H1 (cell line): ENCODE results near the gene CPA3. TPM values are rescaled to one million over a fixed set of nuclear protein-coding genes. Genes with fewer than 3 reads are reported as not detected.

ENCODE experiments used
- CTCF ChIA-PET: fragments of 300-600 bp; sonication (Branson Sonifier 250); formaldehyde crosslinking; loops from one replicate; lab custom pipeline; 2021; ENCODE audit not compliant: partially characterized antibody; lab: Charles Lee
- POLR2A ChIA-PET: fragments of 300-600 bp; sonication (Branson Sonifier 250); formaldehyde crosslinking; loops from one replicate; lab custom pipeline; 2021; ENCODE audit warnings: inconsistent platforms; ENCODE audit not compliant: partially characterized antibody; lab: Charles Lee
- DNase-seq, 2 experiments: peaks; one replicate each; pipeline versions ENCODE4 v3.0.0 to v3.0.0-alpha.2; 2010 to 2022; ENCODE audit warnings: low spot score in 2 of 2, low read depth in 1 of 2, mixed read lengths in 1 of 2
- FAIRE-seq: peaks from 2 replicates; lab custom pipeline; 2011; peaks lifted over from hg19 to GRCh38; lab: Jason Lieb, UNC
- H2AFZ ChIP-seq: 2 replicates; pipeline ENCODE4 v1.8.1; 2012; ENCODE audit warnings: low read length, inconsistent platforms
- H2AK5ac ChIP-seq: 2 replicates; pipeline ENCODE4 v1.6.1; 2013; ENCODE audit warnings: low read depth, low read length
- H2BK120ac ChIP-seq: replicated peaks from 2 replicates; pipeline ENCODE3; 2013; ENCODE audit warnings: low read depth, low read length, inconsistent platforms
- H2BK12ac ChIP-seq: 2 replicates; pipeline ENCODE4 v1.6.1; 2013; ENCODE audit warnings: low read depth, low read length
- H2BK15ac ChIP-seq: 2 replicates; pipeline ENCODE4 v1.6.1; 2013; ENCODE audit warnings: low read length
- H2BK20ac ChIP-seq: 2 replicates; pipeline ENCODE4 v1.6.1; 2013; ENCODE audit warnings: low read length
- H2BK5ac ChIP-seq: 2 replicates; pipeline ENCODE4 v1.6.1; 2013; ENCODE audit warnings: low read depth, low read length
- H3K14ac ChIP-seq: 2 replicates; pipeline ENCODE4 v1.6.1; 2013; ENCODE audit warnings: inconsistent platforms; ENCODE audit not compliant: insufficient read length
- H3K18ac ChIP-seq: 2 replicates; pipeline ENCODE4 v1.6.1; 2013; ENCODE audit warnings: low read length; ENCODE audit errors: extremely low read depth
- H3K23ac ChIP-seq: 2 replicates; pipeline ENCODE4 v1.6.1; 2013; ENCODE audit warnings: inconsistent platforms; ENCODE audit not compliant: insufficient read length
- H3K23me2 ChIP-seq: 2 replicates; pipeline ENCODE4 v1.6.1; 2013; ENCODE audit warnings: low read depth, low read length
- H3K27ac ChIP-seq: 2 replicates; pipeline ENCODE4 v1.6.1; 2011; ENCODE audit warnings: low read depth, low read length, inconsistent platforms
- H3K27me3 ChIP-seq, 4 experiments: replicated peaks in 1 of 4; 1 replicate in 1 of 4; 2 replicates in 3 of 4; pipeline versions ENCODE4 v1.6.1 to v1.8.1; 2011 to 2013; ENCODE audit warnings: low read length in 3 of 4, mild to moderate bottlenecking in 3 of 4, inconsistent platforms in 2 of 4, mixed read lengths in 2 of 4, moderate library complexity in 1 of 4; ENCODE audit not compliant: control insufficient read depth in 3 of 4, insufficient read depth in 3 of 4; ENCODE audit errors: extremely low read depth in 1 of 4
- H3K36me3 ChIP-seq, 4 experiments: 2 replicates each; pipeline versions ENCODE4 v1.6.1 to v1.8.1; 2011 to 2013; ENCODE audit warnings: mild to moderate bottlenecking in 4 of 4, low read length in 3 of 4, moderate library complexity in 2 of 4, control low read depth in 1 of 4, inconsistent platforms in 1 of 4; ENCODE audit not compliant: insufficient read depth in 4 of 4, control insufficient read depth in 2 of 4
- H3K4ac ChIP-seq: replicated peaks from 2 replicates; pipeline ENCODE3; 2013; ENCODE audit warnings: low read length, low read depth, mixed read lengths, inconsistent platforms; ENCODE audit not compliant: insufficient read length
- H3K4me1 ChIP-seq, 4 experiments: replicated peaks in 1 of 4; 1 replicate in 1 of 4; 2 replicates in 3 of 4; pipeline versions ENCODE4 v1.6.1 to v1.8.1; 2011 to 2013; ENCODE audit warnings: low read length in 3 of 4, inconsistent platforms in 2 of 4, mixed read lengths in 1 of 4; ENCODE audit not compliant: insufficient read depth in 4 of 4, control insufficient read depth in 3 of 4
- H3K4me2 ChIP-seq, 2 experiments: 2 replicates each; pipeline versions ENCODE4 v1.6.1 to v1.8.1; 2011 to 2013; ENCODE audit warnings: low read depth in 2 of 2, low read length in 2 of 2, control low read depth in 1 of 2, inconsistent platforms in 1 of 2, mild to moderate bottlenecking in 1 of 2; ENCODE audit not compliant: insufficient read depth in 1 of 2
- H3K4me3 ChIP-seq, 4 experiments: fragments of 200-600, 300-600 bp in 1 of 4; sonication (generic), shearing (Covaris generic), sonication (Bioruptor Twin) in 1 of 4; 2 replicates each; pipeline versions ENCODE4 v1.5.1 to v1.8.1; 2011 to 2016; ENCODE audit warnings: low read length in 4 of 4, low read depth in 3 of 4, control low read depth in 2 of 4, inconsistent platforms in 2 of 4, mild to moderate bottlenecking in 2 of 4, mixed read lengths in 1 of 4, moderate library complexity in 1 of 4; ENCODE audit not compliant: insufficient read depth in 2 of 4; ENCODE audit errors: extremely low read depth in 1 of 4
- H3K56ac ChIP-seq: replicated peaks from 2 replicates; pipeline ENCODE3; 2013; ENCODE audit warnings: low read depth, mild to moderate bottlenecking, mixed read lengths, low read length, inconsistent platforms; ENCODE audit not compliant: insufficient read length
- H3K79me1 ChIP-seq: 2 replicates; pipeline ENCODE4 v1.6.1; 2013; ENCODE audit warnings: low read depth, low read length, control low read depth
- H3K79me2 ChIP-seq, 2 experiments: 2 replicates each; pipeline versions ENCODE4 v1.6.1 to v1.8.1; 2012 to 2013; ENCODE audit warnings: low read length in 2 of 2, mild to moderate bottlenecking in 2 of 2, inconsistent platforms in 1 of 2; ENCODE audit not compliant: insufficient read depth in 2 of 2, control insufficient read depth in 1 of 2
- H3K9ac ChIP-seq, 4 experiments: replicated peaks in 1 of 4; 1 replicate in 1 of 4; 2 replicates in 3 of 4; pipeline versions ENCODE4 v1.6.1 to v1.8.1; 2011 to 2013; ENCODE audit warnings: low read depth in 3 of 4, low read length in 3 of 4, control low read depth in 2 of 4, mild to moderate bottlenecking in 2 of 4, moderate library complexity in 2 of 4, inconsistent platforms in 1 of 4; ENCODE audit errors: extremely low read depth in 1 of 4
- H3K9me3 ChIP-seq, 2 experiments: 2 replicates each; pipeline versions ENCODE4 v1.6.1 to v1.8.1; 2012 to 2013; ENCODE audit warnings: mild to moderate bottlenecking in 2 of 2, moderate library complexity in 2 of 2, control low read depth in 1 of 2, inconsistent platforms in 1 of 2, low read depth in 1 of 2, low read length in 1 of 2, mixed read lengths in 1 of 2; ENCODE audit not compliant: insufficient read depth in 2 of 2
- H4K20me1 ChIP-seq, 2 experiments: replicated peaks in 1 of 2; 2 replicates each; pipeline versions ENCODE3 to v1.8.1; 2011 to 2013; ENCODE audit warnings: inconsistent platforms in 2 of 2, low read length in 2 of 2, mild to moderate bottlenecking in 1 of 2; ENCODE audit not compliant: insufficient read depth in 2 of 2, control insufficient read depth in 1 of 2
- H4K5ac ChIP-seq: 2 replicates; pipeline ENCODE4 v1.6.1; 2013; ENCODE audit warnings: low read length, low read depth, mixed read lengths, inconsistent platforms; ENCODE audit not compliant: insufficient read length
- H4K8ac ChIP-seq: 2 replicates; pipeline ENCODE4 v1.8.0; 2013; ENCODE audit warnings: mild to moderate bottlenecking, moderate library complexity, low read length, inconsistent platforms; ENCODE audit not compliant: insufficient read depth; ENCODE audit errors: extremely low read depth
- H4K91ac ChIP-seq: replicated peaks from 2 replicates; pipeline ENCODE3; 2013; ENCODE audit warnings: low read length, mixed read lengths, inconsistent platforms; ENCODE audit not compliant: insufficient read length
- ASH2L ChIP-seq: fragments of 200-600, 300-600 bp; sonication (generic); IDR thresholded peaks from one replicate; pipeline ENCODE4 v1.7.1; 2017; ENCODE audit warnings: low read length
- ATF2 ChIP-seq: IDR thresholded peaks from 2 replicates; pipeline ENCODE4 v1.6.1; 2012; ENCODE audit warnings: low read length, inconsistent platforms
- CBX5 ChIP-seq: fragments of 300-800, 300-1000 bp; sonication (generic); IDR thresholded peaks from 2 replicates; pipeline ENCODE4 v1.7.1; 2016; ENCODE audit warnings: antibody characterized with exemption, low read length, low read depth
- CBX8 ChIP-seq: fragments of 300-800, 300-1000 bp; sonication (generic); IDR thresholded peaks from 2 replicates; pipeline ENCODE4 v1.7.1; 2016; ENCODE audit warnings: low read depth, low read length, borderline replicate concordance
- CTCF ChIP-seq, 3 experiments: IDR thresholded peaks; 1 replicate in 2 of 3; 2 replicates in 1 of 3; pipeline versions ENCODE4 v1.5.1 to v1.6.1; 2011; ENCODE audit warnings: low read length in 3 of 3, mild to moderate bottlenecking in 3 of 3, inconsistent platforms in 2 of 3, low read depth in 1 of 3, moderate library complexity in 1 of 3; ENCODE audit not compliant: insufficient read depth in 1 of 3; ENCODE audit errors: control extremely low read depth in 1 of 3
- RAD21 ChIP-seq, 2 experiments: IDR thresholded peaks in 1 of 2; conservative IDR thresholded peaks in 1 of 2; 2 replicates each; pipeline ENCODE4 v1.6.1; 2011; ENCODE audit warnings: low read depth in 2 of 2, low read length in 2 of 2, improper control_type of control experiment in 1 of 2, inconsistent platforms in 1 of 2, mild to moderate bottlenecking in 1 of 2, moderate library complexity in 1 of 2
- WGBS, 2 experiments: shearing (Covaris generic) in 1 of 2; methylation state at CpG; one replicate each; pipeline versions ENCODE4 v1.1.6 to v1.1.7; 2013 to 2015; ENCODE audit warnings: low lambda C conversion rate in 2 of 2, mixed read lengths in 2 of 2, inconsistent platforms in 1 of 2, low coverage in 1 of 2, missing lambda C conversion rate in 1 of 2; ENCODE audit not compliant: insufficient replicate concordance in 2 of 2, insufficient coverage in 1 of 2, insufficient read length in 1 of 2; ENCODE audit errors: extremely low coverage in 1 of 2, missing lambda C conversion rate in 1 of 2; 5-methylcytosine and 5-hydroxymethylcytosine counted together
- polyA plus RNA-seq, 7 experiments: library from polyadenylated mRNA; depleted of rRNA in 3 of 7; stranded (reverse) in 5 of 7; unstranded in 2 of 7; fragments of >200 nt in 5 of 7; fragments of 200-250 nt in 2 of 7; gene quantifications; 1 replicate in 5 of 7; 2 replicates in 1 of 7; 4 replicates in 1 of 7; pipeline versions ENCODE4 v1.2.1 to v1.2.3, GENCODE V29; 2011 to 2013; ENCODE audit warnings: missing spikeins in 2 of 7, mixed read lengths in 2 of 7
- total RNA-seq: library from RNA; stranded (reverse); fragmentation: NEBNext Ultra II Directional; extraction: Animal tissue kit (Norgen Biotek cat#: 25700); gene quantifications from 2 replicates; pipeline ENCODE4 v1.2.1, GENCODE V29; 2021

Gene CPA3
- total and polyA plus RNA-seq, 2 of the 8 experiments (the other 6 are each of a cell fraction or from before 2014, with no cell fraction given) = not detected

GRCh38 chr3:148861277-148861869 is 3.7 kb upstream of the CPA3 start:
- no peak overlapping the region for H4K5ac ChIP-seq
- H2AK5ac ChIP-seq = no peak overlapping the region
- no peaks in the 10 kb centered on the region for H4K20me1 ChIP-seq
- no peaks in the 10 kb centered on the region for H3K27me3 ChIP-seq
- no peak overlapping the region for H2BK15ac ChIP-seq
- H3K23me2 ChIP-seq = no peaks in the 10 kb centered on the region
- no peak overlapping the region for H3K56ac ChIP-seq
- no peak overlapping the region for H3K23ac ChIP-seq
- no peaks in the 10 kb centered on the region for H3K79me1 ChIP-seq
- no peaks in the 10 kb centered on the region for H3K9me3 ChIP-seq
- no peak overlapping the region for H3K4me3 ChIP-seq
- no peak overlapping the region for H2BK20ac ChIP-seq
- no peak overlapping the region for H3K9ac ChIP-seq
- H2BK120ac ChIP-seq = no peak overlapping the region
- H2BK12ac ChIP-seq = no peak overlapping the region
- DNase-seq (no peak), FAIRE-seq (peak; percentile 24)
- H3K4me1 ChIP-seq = no peaks in the 10 kb centered on the region
- no peak overlapping the region for H4K8ac ChIP-seq
- TF ChIP-seq ASH2L (no peak), CBX5 (no peak), RAD21 (IDR thresholded peaks at IDR 0.05 in 1 of 2, conservative IDR thresholded peaks at IDR 0.05 in 1 of 2; ENCODE audit: low read depth in 2 of 2, low read length in 2 of 2) (peak; percentile 71 to 72), CTCF (IDR thresholded peaks at IDR 0.05; ENCODE audit: control extremely low read depth in 1 of 3, insufficient read depth in 1 of 3, low read depth in 1 of 3, low read length in 3 of 3) (peak in 2 of 3 experiments; percentile 22 to 67; a peak in 2 of 4 replicates), CBX8 (no peak), ATF2 (no peak)
- no peaks in the 10 kb centered on the region for H3K36me3 ChIP-seq
- H3K14ac ChIP-seq = no peak overlapping the region
- H3K79me2 ChIP-seq = no peaks in the 10 kb centered on the region
- no peak overlapping the region for H2AFZ ChIP-seq
- H2BK5ac ChIP-seq = no peak overlapping the region
- POLR2A ChIA-PET = no interaction called here
- no peak overlapping the region for H3K4ac ChIP-seq
- H3K18ac ChIP-seq = no peak overlapping the region
- H3K4me2 ChIP-seq = no peak overlapping the region
- 64% methylated on average over 1 of the region's 1 CpG; no CpG with 5 or more reads in 1 of the 2 experiments for WGBS, 2 experiments
- H4K91ac ChIP-seq = no peak overlapping the region
- no peak overlapping the region for H3K27ac ChIP-seq
- CTCF ChIA-PET = interaction anchor here (0.6 to 12.1 kb wide), 44 partner anchors 8 to 1925 kb away, joined by 3 to 189 read pairs (median 5); partner anchors contain the start of gene AGTR1
